ENCODE data around the gene MIOX. TPM values are rescaled to one million over a fixed set of nuclear protein-coding genes. Genes with fewer than 3 reads are reported as not detected.

The MIOX gene
- polyA plus RNA-seq, 1 donor from 2014 or later: not detected

- TF ChIP-seq EP300 (conservative IDR thresholded peaks at IDR 0.05; ENCODE audit: poor library complexity, severe bottlenecking) (no peak), EZH2 (IDR thresholded peaks at IDR 0.05; ENCODE audit: borderline replicate concordance, insufficient read depth, low read length, poor library complexity, severe bottlenecking) (no peak), TAF1 (IDR thresholded peaks at IDR 0.05; ENCODE audit: low read depth) (no peak), POLR2AphosphoS5 (IDR thresholded peaks at IDR 0.05) (no peak), MXI1 (conservative IDR thresholded peaks at IDR 0.05; ENCODE audit: poor library complexity, severe bottlenecking) (no peak), CTCF (IDR thresholded peaks at IDR 0.05; ENCODE audit: poor library complexity, severe bottlenecking) (no peak), RAD21 (conservative IDR thresholded peaks at IDR 0.05) (no peak), SMC3 (conservative IDR thresholded peaks at IDR 0.05; ENCODE audit: poor library complexity) (no peak), REST (IDR thresholded peaks at IDR 0.05; ENCODE audit: borderline replicate concordance) (no peak)
- Histone ChIP-seq H3K79me2 (replicated peaks; ENCODE audit: insufficient read depth, low read length) (no peaks in the 10 kb centered on the region), H3K9me3 (ENCODE audit: low read length) (no peaks in the 10 kb centered on the region), H3K4me3 (ENCODE audit: low read length) (no peak overlapping the region), H3F3A (ENCODE audit: insufficient read depth, low read length, poor library complexity, severe bottlenecking) (no peaks in the 10 kb centered on the region), H3K9me2 (ENCODE audit: insufficient read depth, low read length) (no peaks in the 10 kb centered on the region), H3K36me3 (ENCODE audit: insufficient read depth, low read length) (no peaks in the 10 kb centered on the region), H3K9ac (ENCODE audit: low read length) (no peak overlapping the region), H3K27me3 (ENCODE audit: insufficient read depth, low read depth, low read length) (no peaks in the 10 kb centered on the region), H2AFZ (ENCODE audit: low read depth, low read length) (no peak overlapping the region), H3K27ac (ENCODE audit: low read length) (no peak overlapping the region), H4K20me1 (ENCODE audit: insufficient read depth) (no peaks in the 10 kb centered on the region), H3K4me2 (ENCODE audit: low read length) (no peak overlapping the region)
Measured at GRCh38 chr22:50439314-50439870, 47.3 kb upstream of the MIOX start.

GRCh38 chr22:50439871-50440331, 46.8 kb upstream of the MIOX start:
- H3K27ac ChIP-seq (ENCODE audit: low read length): no peak overlapping the region
- H3K9me2 ChIP-seq (ENCODE audit: insufficient read depth, low read length): no peaks in the 10 kb centered on the region
- no peaks in the 10 kb centered on the region for H3K36me3 ChIP-seq (ENCODE audit: insufficient read depth, low read length)
- no peaks in the 10 kb centered on the region for H4K20me1 ChIP-seq (ENCODE audit: insufficient read depth)
- H2AFZ ChIP-seq (ENCODE audit: low read depth, low read length): no peak overlapping the region
- no peak overlapping the region for H3K9ac ChIP-seq (ENCODE audit: low read length)
- TF ChIP-seq MXI1 (conservative IDR thresholded peaks at IDR 0.05; ENCODE audit: poor library complexity, severe bottlenecking): no peak
- TF ChIP-seq TAF1 (IDR thresholded peaks at IDR 0.05; ENCODE audit: low read depth): no peak
- TF ChIP-seq RAD21 (conservative IDR thresholded peaks at IDR 0.05): no peak
- no peak for TF ChIP-seq POLR2AphosphoS5 (IDR thresholded peaks at IDR 0.05)
- TF ChIP-seq SMC3 (conservative IDR thresholded peaks at IDR 0.05; ENCODE audit: poor library complexity): no peak
- TF ChIP-seq CTCF (IDR thresholded peaks at IDR 0.05; ENCODE audit: poor library complexity, severe bottlenecking): no peak
- no peak for TF ChIP-seq EP300 (conservative IDR thresholded peaks at IDR 0.05; ENCODE audit: poor library complexity, severe bottlenecking)
- no peak for TF ChIP-seq REST (IDR thresholded peaks at IDR 0.05; ENCODE audit: borderline replicate concordance)
- TF ChIP-seq EZH2 (IDR thresholded peaks at IDR 0.05; ENCODE audit: borderline replicate concordance, insufficient read depth, low read length, poor library complexity, severe bottlenecking): no peak
- no peaks in the 10 kb centered on the region for H3K27me3 ChIP-seq (ENCODE audit: insufficient read depth, low read depth, low read length)
- H3K9me3 ChIP-seq (ENCODE audit: low read length): no peaks in the 10 kb centered on the region
- H3K4me3 ChIP-seq (ENCODE audit: low read length): no peak overlapping the region
- no peak overlapping the region for H3K4me2 ChIP-seq (ENCODE audit: low read length)
- H3F3A ChIP-seq (ENCODE audit: insufficient read depth, low read length, poor library complexity, severe bottlenecking): no peaks in the 10 kb centered on the region
- no peaks in the 10 kb centered on the region for H3K79me2 ChIP-seq (replicated peaks; ENCODE audit: insufficient read depth, low read length)
